ENCODE measurements around the gene MARK1.
A peak's percentile ranks its signal among the peaks of the same experiment; 100 is the strongest.
"Not testable (repeated sequence)": the region's sequence is repeated elsewhere in the genome, so short reads cannot be mapped to it uniquely, and the experiment has no call there.

Gene MARK1

GRCh38 chr1:220631238-220631815 is 103.4 kb downstream of the MARK1 start:
- peak; percentile 17 for DNase-seq

GRCh38 chr1:220637759-220638158 is 109.8 kb downstream of the MARK1 start:
- DNase-seq = no peak

- DNase-seq = no peak
Observed at GRCh38 chr1:220642285-220642684, 114.3 kb downstream of the MARK1 start.

- no peak for DNase-seq
Observed at GRCh38 chr1:220652995-220653394, 125.1 kb downstream of the MARK1 start.

- no peak for DNase-seq
Observed at GRCh38 chr1:220655509-220655908, 127.6 kb downstream of the MARK1 start.

- no peak for DNase-seq
Observed at GRCh38 chr1:220655961-220656740, 128.2 kb downstream of the MARK1 start.

- no peak for DNase-seq
Observed at GRCh38 chr1:220666349-220666748, 138.4 kb downstream of the MARK1 start.

GRCh38 chr1:220669005-220669404 is 141.1 kb downstream of the MARK1 start:
- DNase-seq = no peak

- no peak for DNase-seq
Observed at GRCh38 chr1:220670365-220670764, 142.4 kb downstream of the MARK1 start.

- no peak for DNase-seq
Observed at GRCh38 chr1:220673921-220674320, 146.0 kb downstream of the MARK1 start.

- no peak for DNase-seq
Observed at GRCh38 chr1:220677251-220677650, 149.3 kb downstream of the MARK1 start.

- peak; percentile 25 for DNase-seq
Observed at GRCh38 chr1:220680085-220680687, 152.2 kb downstream of the MARK1 start.

GRCh38 chr1:220681220-220681880 is 153.4 kb downstream of the MARK1 start:
- DNase-seq = no peak

GRCh38 chr1:220682901-220683576 is 155.1 kb downstream of the MARK1 start:
- DNase-seq = no peak

GRCh38 chr1:220683716-220684115 is 155.8 kb downstream of the MARK1 start:
- not testable (repeated sequence) for DNase-seq

- DNase-seq = no peak
Observed at GRCh38 chr1:220684890-220685289, 157.0 kb downstream of the MARK1 start.

GRCh38 chr1:220685879-220686278 is 157.9 kb downstream of the MARK1 start:
- DNase-seq = no peak

- DNase-seq = no peak
Observed at GRCh38 chr1:220687809-220688208, 159.9 kb downstream of the MARK1 start.

- DNase-seq = no peak
Observed at GRCh38 chr1:220689666-220690065, 161.7 kb downstream of the MARK1 start.

- peak; percentile 49 for DNase-seq
Observed at GRCh38 chr1:220690140-220691052, 162.5 kb downstream of the MARK1 start, which contains the start of gene C1orf115. C1orf115 (plus strand) TSS chr1:220690363; CDS start chr1:220690403, 40 bp downstream.

- no peak for DNase-seq
Observed at GRCh38 chr1:220691053-220691684, 163.2 kb downstream of the MARK1 start.
